Subcutaneous adipose tissue (tissue), 4 donors: ENCODE results near the gene LYPD6B. TPM values are rescaled to one million over a fixed set of nuclear protein-coding genes. Genes with fewer than 3 reads are reported as not detected.

Experiments
- total RNA-seq, 4 donors: library from RNA; depleted of rRNA; stranded (reverse); fragments of >200 nt; gene quantifications; one replicate each; pipeline ENCODE4 v1.1.0, GENCODE V29; 2016
- TF ChIP-seq, protein P1 (sequence below): fragments of 450-650 bp; IDR thresholded peaks from one replicate; pipeline ENCODE4 v1.5.1; 2016; ENCODE audit warnings: low read depth, mild to moderate bottlenecking, control low read depth, antibody characterized with exemption, moderate library complexity

Gene LYPD6B
- total RNA-seq, 4 donors from 2014 or later, result not detected

DNA sequence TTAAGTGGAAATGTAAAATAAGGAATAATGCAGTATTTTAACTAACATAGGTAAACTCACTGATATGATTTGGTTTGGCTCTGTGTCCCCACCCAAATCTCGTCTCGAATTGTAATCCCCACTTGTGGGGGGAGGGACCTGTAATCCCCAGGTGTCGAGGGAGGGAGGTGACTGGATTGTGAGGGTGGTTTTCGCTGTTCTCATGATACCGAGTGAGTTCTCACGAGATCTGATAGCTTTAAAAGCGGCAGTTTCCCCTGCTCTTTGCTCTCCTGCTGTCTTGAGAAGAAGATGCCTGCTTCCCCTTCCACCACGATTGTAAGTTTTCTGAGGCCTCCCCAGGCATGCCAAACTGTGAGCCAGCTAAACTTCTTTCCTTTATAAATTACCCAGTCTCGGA, 182.5 kb downstream of the LYPD6B start:
- TF ChIP-seq, protein P1, sequence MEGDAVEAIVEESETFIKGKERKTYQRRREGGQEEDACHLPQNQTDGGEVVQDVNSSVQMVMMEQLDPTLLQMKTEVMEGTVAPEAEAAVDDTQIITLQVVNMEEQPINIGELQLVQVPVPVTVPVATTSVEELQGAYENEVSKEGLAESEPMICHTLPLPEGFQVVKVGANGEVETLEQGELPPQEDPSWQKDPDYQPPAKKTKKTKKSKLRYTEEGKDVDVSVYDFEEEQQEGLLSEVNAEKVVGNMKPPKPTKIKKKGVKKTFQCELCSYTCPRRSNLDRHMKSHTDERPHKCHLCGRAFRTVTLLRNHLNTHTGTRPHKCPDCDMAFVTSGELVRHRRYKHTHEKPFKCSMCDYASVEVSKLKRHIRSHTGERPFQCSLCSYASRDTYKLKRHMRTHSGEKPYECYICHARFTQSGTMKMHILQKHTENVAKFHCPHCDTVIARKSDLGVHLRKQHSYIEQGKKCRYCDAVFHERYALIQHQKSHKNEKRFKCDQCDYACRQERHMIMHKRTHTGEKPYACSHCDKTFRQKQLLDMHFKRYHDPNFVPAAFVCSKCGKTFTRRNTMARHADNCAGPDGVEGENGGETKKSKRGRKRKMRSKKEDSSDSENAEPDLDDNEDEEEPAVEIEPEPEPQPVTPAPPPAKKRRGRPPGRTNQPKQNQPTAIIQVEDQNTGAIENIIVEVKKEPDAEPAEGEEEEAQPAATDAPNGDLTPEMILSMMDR, result no peak

DNA sequence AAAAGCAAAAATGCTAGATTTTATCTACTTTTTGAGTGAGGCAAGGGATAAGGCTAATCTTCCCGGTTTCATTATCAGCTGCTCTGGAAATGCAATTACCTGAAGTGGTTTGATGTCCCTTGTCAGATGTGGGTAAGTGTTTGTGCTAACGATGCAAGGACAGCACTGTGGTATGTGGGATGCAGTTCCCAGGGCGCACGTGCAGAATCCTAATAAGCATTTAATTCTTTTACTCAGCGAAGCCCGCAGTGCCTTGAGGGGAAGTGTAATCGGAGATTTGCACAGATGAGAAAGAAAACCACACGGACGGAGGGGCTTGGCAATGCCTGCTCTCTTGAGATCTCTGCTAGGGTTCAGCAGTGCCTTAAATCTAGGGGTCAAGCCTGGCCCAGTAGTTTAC, 183.4 kb downstream of the LYPD6B start:
- TF ChIP-seq, protein P1, result no peak

DNA sequence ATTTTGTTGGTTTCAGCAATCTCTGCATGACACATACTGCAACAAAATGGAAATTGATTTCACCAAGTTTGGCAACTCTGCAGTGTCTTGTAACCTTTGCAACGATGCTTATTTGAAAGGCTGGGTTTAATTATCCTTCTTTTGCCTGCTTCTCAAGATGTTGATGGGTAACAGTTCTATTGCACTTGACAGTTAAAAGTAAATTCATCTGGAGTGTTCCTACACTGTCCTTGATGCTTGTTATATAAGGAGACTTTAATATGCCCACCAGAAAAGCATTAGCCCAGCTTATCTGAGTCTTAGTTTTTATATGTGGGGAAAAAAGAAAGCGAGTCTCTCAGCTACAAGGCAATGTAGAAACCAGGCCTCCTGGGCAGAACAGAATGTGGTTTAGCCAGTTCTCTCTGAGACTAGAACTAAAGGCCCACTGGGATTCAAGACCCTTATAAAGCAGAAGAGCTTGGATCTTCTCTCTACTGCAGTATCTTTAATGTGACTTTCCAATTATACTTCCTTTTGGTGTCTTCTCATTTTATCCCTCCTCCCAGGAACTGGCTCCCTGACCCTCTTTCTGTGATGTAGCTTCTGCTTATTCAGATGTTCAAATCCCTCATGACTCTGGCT, 185.1 kb downstream of the LYPD6B start:
- TF ChIP-seq, protein P1, result no peak

DNA sequence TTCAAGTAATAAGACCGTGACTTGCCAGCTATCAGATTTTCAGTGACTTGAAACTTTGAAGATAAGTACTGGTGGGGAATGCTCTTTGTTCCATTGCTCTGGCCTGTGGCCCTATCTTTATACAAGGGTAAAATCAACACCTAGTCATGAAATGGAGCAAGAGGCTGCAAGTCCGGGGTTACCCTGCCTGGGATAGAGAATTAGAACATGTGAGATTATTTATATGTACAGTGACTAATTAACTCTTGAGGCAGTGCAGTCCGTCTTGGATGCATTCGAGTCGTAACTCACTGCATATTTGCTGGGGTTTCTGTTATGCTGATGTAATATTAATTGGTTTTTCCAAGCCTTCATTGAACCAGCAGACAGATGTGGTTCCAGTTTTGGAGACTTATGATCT, 186.0 kb downstream of the LYPD6B start:
- TF ChIP-seq, protein P1, result no peak

DNA sequence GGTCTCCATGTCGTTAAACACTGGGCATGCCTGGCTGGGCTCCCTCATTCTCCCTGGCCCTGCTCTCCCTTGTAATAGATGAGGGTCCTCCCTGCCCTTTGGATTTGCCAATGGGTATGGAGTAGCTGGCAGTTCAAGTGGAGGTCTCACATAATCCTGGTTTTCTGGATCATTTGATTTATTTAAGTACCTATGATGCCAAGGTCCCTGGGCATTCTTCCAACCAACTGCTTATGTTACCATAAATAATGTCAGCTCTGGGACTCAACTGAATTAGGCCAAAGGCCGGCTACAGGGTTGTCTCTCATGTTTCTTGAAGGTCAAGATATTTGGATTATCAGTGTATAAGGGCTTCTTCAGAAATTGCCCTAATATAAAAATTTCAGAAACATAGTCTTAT, 186.9 kb downstream of the LYPD6B start:
- TF ChIP-seq, protein P1, result no peak

DNA sequence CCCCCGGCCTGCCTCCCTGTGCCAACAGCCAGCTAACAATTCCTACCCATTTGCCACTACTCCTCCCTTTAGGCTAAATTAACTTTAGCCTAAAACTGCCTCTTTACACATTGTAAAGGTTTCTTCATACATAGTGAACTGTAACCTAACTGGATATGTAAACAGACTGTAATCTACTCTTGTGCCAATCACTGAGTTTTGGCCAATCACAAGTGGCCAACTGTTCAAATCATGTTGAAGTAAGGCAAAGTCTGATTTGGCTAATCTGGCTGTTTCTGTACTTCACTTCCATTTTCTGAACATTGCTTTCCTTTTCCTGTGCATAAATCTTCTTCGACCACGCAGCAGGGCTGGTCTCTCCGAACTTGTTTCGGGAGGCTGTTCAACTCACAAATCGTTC, 188.3 kb downstream of the LYPD6B start:
- TF ChIP-seq, protein P1, result no peak

DNA sequence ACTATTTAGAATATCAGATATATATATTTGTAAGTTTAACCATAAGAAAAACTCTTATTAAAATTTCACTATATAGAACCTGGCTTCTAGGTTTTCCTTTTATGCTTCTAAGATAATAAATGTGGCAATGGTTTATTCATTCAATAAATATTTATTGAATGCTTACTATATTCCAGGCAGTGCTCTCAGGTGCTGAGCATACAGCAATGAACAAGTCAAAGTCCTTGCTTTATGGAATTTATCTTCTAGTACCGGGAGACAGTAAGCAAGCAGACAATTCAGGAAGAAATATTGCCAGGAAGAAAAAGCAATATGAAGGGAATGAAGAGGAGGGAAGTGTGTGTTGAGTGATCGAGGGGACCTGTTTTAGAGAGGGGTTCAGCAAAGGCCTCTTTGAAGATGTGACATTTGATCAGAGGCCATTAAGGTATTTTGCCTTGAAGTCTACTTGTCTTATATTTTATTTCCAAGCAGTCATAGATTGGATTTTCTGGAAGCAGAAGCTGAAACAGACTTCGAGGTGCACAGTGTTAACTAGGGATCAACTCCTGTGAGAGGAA, 197.4 kb downstream of the LYPD6B start:
- TF ChIP-seq, protein P1, result no peak
